Stimulated activated CD4-positive, alpha-beta T cell treated with anti-CD3 and anti-CD28 coated beads, Interleukin-4, amount 100 ng/mL, for 48 hours (primary cell): ENCODE data around the gene AHDC1.
A peak's percentile ranks its signal among the peaks of the same experiment; 100 is the strongest.
"Not testable (repeated sequence)": the region's sequence is repeated elsewhere in the genome, so short reads cannot be mapped to it uniquely, and the experiment has no call there.

ENCODE experiments used
- DNase-seq, 2 donors: peaks; one replicate each; pipeline ENCODE4 v3.0.0-alpha.2; 2020; ENCODE audit warnings: low read depth in 2 of 2

Gene AHDC1

DNA sequence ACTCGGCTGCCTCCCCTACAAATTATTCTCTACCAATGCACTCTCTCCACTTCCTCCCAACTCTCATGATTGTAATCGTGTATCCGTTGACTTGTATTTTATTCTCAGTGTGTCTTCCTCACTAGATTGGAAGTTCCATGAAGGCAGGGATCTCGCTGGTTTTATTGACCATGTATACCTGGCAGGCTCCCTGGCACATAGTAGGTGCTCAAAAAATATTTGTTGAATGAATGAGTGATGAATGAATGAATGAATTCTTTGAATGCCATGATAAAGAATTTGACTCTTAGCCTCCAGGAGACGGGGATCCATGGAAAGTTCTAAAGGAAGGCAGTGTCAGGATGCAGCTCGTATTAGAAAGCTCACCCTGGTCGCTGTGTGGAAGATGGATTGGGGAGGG is 85.1 kb downstream of the AHDC1 start:
- DNase-seq: no peak

DNA sequence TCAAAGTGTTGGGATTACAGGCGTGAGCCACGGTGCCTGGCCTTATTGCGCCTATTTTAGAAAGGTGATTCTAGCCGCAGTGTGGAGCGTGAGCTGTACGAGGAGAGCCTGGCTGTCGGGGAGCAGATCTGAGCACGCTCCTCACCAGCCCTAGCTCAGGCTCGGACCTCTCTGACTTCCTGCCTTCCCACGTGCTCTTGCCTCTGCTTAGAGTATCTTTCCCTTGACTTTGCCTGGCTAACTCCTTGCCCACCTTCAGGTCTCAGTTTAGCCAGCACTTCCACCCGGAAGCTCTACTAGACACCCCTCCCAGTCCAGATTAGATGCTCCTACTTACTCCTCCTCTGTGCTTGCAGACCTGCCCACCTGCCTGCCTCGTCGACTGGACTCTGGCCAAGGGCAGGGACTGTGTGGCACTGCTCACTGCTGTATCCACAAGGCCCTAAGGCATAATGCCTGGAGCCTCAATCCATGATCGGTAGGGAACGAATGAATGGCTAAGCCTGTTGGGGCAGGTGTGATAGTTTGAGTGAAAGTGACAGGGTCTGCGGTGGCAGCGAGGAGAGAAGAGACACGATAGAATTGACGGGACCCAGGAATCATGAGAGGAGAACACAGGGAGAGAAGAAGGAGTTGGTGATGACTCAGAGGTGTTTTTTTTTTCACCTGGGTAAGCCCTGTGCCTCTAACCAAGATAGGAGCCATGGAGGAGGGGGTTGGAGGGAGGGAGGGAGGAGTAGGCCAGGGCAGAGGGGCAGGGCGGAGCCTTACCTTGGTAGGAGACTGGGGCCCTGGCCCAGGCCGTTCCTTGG is 85.8 kb downstream of the AHDC1 start:
- DNase-seq: no peak

DNA sequence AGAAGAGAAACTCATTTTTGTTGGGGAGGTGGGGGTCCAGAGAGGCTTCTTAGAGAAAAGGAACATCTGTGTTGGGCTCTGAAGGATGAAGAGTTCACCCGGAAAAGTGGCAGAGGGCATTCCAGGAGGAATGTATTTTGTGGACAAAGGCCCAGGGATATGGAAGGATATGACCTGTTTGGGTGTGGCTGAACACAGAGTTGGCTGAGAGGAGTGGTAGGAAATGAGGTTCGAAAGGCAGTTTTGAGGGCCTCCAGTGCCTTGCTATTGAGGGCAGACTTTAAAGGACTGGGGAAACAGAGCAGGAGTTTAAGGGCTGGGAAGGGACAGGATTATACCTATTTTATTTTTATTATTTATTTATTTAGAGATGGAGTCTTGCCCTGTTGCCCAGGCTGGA is 86.6 kb downstream of the AHDC1 start:
- no peak for DNase-seq

DNA sequence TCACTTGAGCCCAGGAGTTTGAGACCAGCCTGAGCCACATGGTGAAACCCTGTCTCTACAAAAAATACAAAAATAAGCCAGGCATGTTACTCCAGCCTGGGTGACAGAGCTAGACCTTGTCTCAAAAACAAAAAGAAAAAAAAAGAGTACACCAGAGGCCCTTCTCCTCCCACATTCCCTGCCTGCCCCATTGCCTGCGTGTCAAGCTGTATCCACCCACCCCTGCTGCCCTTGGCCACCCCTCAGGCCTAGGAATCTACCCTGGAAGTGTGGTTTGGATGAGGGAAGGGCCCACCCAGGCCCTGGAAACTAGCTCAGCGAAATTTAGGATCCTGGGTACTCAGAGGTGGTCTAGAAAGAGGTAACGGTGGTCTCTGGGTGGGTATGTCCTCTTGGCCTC is 88.3 kb downstream of the AHDC1 start:
- no peak for DNase-seq

DNA sequence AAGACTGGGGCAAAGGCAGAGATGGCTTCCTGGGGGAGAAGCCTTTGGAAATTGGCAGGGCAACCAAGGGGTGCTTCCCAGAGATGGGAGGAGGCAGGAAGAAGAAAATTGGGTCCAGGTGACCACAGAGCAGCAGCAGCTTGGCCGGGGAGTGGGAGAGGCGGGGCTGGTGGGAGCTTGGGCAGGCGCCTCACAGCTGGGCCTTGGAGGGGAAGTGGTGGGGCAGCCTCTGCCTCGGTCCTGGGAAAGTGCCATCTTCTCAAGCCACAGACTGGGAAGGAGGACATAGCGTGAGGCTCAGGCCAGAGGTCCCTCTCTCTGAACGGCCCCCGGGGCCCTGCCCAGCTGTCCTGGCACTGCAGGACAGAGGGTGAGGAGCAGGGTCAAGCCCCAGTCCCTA is 90.0 kb downstream of the AHDC1 start:
- no peak for DNase-seq

DNA sequence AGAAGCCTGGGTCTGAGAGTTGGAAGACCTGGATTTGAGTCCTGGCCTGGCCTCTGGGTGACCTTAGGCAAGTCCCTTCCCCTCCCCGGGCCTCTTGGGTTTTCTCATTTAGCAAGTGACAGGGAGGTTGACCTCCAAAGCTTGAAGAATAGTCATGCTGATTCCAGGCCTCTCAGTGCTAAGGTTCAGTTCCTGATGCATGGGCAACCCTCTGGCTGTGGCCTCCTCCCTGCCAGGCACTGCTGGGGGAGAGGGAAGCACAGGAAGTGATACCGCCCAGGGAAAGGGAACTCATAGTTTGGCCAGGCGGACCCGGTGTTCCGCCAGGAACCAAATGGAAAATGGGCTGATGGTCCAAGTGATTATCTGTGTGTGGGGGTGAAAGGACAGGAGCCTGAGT is 90.4 kb downstream of the AHDC1 start:
- DNase-seq: no peak

DNA sequence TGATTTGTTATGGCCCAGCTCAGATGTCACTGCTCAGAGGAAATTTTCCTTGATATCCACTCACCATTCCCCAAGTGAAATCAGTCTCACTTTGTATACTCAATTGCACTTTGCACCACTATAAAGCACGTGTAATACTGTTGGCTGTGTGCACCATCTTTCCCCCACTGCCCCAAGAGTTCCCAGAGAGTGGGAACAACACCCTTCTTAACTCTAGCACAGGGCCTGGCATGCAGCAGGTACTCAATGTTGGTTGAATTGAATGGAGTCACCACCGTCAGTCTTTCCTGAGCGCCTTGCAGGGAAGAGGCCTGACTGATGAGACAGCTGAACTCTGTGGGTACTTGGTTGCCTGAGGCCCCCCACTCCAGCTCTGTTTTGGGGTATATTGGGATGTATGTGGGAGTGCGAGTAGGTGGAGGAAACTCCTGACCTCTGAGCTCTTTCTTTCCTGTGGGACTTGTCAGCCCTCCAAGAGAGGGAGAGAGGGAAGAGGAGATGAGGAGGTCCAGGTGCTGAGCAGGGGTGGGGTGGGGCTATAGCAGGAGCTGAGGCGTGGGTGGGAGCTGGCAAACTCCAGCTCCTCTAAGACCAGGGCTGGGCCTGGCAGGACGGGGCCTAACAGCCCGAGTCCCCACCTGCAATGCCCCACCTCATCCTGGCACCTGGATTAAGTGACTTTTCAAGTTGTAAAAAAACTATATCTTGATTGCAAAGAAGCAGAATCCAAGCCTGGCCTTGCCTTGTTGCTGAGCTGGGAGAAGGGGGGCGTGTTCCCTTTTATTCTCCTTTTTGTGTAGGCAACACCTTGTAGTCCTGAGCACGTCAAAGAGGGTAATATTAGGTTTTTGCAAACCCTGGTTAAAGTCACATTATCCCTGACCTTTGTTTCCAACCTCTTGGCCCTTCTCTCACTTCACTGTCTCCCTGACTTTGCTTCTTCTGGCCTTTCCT is 94.5 kb downstream of the AHDC1 start:
- no peak for DNase-seq

DNA sequence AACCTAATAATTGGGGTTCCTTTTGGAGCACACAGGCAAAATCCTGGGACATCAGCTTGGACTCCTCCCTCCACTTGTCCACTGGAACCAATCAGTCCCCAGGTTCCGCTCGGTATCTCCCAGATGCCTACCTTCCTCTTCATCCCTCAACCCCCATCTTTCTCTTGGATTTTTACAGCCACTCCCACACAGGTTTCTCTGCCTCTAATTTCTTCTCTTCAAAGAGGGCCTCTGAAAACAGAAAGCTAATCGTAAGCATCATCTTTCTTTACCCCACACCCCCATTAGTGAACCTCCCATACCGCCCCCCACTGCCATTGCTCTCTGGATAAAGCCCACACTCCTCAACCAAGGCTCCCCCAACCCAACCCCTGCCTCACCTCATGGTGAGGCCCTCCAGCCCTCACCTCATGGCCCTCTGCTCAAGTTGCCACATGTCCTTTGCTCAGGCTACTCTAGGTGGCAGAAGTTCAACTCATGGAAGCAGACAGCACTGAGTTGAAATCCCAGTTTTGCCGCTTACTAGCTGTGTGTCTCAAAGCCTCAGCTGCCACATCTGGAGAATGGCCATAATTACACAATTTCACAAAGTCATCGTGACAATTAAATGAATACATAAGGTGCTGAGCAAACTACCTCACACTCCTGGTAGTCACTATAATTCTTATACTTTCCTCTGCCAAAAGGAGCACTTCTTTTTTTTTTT is 95.8 kb downstream of the AHDC1 start:
- DNase-seq: no peak

DNA sequence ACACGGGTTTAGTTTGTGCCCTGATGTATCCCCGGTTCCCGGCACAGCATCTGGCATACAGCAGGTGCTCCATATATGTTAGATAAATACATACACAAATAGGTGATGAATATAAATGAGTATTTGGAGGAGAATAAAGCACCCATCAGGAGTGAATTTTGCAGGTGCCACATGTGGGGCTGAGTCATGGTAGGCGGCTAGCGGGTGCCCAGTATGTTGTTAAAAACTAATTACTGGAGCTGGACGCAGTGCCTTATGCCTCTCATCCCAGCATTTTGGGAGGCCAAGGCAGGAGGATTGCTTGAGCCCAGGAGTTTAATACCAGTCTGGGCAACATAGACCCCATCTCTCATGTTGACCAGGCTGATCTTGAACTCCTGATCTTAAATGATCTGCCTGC is 97.2 kb downstream of the AHDC1 start:
- DNase-seq: no peak

DNA sequence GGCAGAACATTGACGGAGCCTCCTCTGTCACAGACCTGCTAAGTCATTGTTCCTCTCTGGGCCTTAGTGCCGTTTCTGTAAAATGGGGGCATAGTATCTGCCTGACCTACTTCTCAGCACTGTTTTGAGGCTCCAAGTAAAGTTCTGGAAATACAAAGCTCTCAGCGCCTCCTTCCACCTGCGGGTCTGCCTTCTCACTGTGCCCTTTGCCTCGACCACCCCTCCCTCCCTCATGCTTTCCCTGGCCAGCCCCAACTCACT is 98.6 kb downstream of the AHDC1 start:
- no peak for DNase-seq

DNA sequence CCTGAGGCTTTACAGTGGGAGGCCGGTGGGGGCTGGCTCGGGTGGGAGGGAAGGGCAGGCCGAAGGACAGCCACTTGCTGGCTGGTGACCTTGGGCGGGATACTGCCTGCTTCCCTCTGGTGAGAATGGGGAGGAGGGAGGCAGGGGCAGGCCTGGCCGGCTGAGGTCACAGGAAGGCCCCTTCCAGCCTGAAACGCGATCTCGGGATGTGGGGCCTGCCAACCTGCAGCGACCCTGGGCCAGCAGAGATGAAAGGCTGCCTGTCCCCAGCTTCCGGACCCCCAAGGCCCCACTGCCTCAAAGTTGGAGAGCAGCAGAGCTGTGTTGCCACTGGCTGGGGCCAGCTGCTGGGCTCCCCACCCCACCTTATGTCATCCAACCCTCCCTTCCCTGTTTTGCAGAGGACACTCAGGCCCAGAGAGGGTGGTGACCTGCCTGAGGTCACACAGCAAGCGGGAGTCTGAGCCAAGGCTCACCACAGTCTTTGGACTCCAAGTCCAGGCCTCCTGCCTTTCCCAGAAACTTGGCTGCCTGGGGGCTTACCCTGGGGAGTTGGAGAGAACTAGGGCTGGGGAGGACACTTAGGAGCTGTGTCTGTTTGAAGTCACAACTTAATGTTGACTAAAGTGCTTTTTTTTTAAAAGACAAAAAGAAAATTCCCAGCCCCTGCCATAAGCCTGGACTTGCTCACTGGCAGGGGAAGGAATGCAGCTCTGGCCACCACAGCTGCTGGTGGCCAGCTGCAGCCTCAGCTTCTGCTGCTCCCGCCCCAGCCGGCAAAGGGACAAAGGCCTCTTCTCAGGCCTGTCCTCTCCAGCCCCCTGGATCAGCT is 99.1 kb downstream of the AHDC1 start:
- DNase-seq: no peak

DNA sequence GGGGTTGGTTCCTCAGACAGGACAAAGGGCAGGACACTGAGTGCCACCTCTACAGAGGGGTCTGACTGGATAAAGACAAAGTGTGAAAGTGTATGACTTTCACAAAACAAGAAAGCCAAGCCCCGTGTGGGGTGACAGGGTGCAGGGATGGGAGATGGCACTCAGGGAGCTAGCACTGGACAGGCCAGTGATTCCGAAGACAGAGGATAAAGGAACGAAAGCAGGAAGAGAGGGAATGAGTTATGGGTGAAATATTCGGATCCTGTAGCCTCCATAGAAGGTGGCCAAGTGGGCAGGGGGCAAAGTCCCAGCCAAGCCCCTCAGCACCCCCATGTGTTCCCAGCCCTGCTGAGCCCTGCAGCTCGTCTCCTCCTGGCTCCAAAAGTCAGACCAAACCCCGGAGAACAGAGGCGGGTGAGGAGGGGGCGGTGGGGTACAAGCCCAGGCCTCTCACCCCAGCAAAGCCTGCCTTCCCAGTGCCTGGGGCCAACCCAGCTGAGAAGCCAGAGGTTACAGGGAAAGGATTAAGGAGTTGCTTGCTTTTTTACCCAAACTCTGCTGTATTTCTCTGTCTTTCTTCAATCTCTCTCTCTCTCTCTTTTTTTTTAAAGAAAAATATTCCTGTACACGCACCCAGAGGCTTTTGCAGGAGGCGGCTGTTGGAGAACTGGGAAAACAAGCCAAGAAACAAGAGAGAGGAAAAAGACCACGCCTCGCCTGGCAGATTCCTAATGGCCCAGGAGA is 99.9 kb downstream of the AHDC1 start:
- no peak for DNase-seq

DNA sequence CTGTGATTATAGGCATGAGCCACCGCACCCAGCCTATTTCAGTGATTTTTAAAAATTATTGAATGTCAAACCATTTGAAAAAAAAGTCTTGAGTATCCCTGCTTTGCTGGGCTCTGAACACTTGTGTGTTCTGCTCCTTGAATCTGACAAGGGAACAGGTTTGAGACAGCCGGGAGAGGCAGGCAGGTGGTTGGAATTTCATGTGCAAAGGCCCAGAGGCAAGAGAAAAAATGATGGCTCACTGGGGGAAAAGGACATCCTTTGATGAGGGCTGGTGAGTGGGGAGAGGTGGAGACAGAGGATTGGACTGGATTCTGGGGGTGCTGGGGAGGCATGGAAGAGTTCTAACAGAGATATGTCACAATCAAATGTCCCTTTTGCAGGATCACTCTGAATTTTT is 100.9 kb downstream of the AHDC1 start:
- DNase-seq: no peak

DNA sequence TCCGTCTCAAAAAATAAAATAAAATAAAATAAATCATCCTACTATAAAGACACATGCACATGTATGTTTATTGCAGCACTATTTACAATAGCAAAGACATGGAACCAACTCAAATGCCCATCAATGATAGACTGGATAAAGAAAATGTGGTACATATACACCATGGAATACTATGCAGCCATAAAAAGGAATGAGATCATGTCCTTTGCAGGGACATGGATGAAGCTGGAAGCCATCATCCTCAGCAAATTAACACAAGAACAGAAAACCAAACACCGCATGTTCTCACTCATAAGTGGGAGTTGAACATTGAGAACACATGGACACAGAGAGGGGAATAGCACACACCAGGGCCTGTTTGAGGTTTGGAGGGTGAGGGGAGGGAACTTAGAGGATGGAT is 102.8 kb downstream of the AHDC1 start:
- DNase-seq: not testable (repeated sequence)

DNA sequence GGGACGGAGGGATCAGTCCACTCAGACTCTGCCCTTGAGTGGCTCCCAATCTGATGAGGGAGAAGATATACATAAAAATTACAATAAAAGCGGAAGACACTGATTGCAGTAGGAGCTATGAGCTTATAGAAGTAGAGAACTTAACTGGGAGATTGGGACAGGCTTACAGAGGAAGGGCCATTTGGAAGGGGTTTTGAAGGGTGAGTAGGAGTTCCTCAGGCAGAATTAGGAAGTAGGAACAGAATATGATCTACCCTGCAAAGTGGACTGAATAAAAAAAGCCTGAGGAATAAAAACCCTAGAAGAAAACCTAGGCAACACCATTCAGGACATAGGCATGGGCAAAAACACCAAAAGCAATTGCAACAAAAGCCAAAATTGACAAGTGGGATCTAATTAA is 104.8 kb downstream of the AHDC1 start:
- no peak for DNase-seq

DNA sequence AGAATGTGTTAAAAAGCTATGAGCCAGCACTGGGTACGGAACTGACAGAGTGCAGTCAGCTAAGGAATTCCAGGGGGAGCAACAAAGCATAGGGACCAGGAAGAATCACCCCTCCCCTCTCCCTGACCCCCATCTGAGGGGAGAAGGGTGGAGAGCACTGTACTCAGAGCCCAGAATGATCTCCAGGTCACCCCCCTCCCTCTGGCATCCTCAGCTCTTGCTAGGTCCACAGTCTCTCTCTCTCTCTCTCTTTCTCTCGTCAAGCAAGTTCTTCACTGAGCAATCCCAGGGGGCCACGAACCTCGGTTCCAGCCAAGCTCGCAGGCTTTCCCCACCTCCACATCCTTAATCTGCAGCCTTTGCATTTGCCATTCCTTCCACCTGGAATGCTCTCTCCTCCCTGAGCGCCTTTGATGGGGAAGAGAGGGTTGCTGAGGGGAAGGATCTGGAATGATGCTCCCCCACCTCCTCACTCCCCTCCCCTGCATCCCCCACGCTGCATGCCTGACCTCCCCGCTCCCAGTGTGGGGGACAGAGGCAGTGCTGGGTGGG is 107.3 kb downstream of the AHDC1 start:
- no peak for DNase-seq

DNA sequence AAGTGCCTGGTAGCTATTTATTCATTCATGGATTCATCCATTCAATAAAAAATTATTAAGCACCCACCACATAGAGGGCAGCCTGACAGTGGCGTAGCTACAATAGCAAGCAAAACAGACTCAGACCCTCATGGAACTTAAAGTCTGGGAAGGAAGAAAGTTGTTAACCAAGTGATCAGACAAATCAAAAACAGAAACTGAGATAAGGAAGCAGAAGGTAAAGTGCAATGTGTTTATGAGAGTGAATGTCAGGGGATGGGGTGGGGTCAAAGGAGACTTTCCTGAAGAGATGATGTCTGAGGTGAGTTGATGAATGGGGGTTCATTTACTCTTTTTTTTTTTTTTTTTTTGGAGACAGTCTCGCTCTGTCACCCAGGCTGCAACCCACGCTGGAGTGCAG is 111.1 kb downstream of the AHDC1 start:
- DNase-seq: no peak

DNA sequence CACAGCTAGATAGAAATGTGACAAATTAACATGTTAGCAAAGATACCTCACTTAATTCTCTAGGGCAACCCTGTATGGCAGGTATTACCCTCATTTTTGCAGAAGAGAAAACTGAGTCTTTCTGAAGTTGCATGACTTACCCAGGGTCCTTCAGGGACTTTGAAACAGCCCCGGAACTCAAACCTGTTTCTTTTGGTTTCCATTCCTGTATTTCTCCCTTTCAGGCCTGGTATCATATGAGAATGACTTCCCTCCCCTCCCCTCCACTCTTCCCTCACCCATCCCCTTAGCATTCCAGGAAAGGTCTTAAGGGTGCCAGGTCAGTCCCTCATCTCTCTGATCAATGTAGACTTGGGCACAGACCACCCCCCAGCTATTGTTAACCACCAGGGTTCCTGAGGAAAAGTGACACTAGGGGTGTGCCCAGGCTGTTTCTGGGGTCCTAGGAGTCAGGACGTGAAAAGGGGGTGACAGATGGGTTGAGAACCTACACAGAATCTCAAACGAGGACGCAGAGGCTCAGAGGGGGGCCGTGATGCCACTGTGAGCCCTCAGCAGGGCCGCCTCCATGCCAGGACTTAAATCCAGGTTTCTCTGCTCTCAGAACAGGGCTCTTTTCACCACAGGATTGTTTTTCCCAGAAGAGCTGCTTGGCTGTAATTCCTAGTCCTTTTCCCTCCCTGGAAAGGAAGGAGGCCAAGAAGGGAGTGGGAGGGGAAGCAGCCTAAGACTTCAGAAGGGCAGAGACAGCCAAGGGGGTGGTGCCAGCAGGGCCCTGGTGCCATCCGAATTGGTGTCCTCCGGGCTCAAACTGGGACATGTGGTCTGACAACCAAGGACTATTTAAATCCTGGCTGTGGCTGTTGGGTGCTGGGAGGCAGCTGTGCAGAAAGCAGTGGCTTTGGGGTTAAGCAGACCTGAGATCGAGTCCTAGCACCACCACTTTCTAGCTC is 111.9 kb downstream of the AHDC1 start:
- no peak for DNase-seq

DNA sequence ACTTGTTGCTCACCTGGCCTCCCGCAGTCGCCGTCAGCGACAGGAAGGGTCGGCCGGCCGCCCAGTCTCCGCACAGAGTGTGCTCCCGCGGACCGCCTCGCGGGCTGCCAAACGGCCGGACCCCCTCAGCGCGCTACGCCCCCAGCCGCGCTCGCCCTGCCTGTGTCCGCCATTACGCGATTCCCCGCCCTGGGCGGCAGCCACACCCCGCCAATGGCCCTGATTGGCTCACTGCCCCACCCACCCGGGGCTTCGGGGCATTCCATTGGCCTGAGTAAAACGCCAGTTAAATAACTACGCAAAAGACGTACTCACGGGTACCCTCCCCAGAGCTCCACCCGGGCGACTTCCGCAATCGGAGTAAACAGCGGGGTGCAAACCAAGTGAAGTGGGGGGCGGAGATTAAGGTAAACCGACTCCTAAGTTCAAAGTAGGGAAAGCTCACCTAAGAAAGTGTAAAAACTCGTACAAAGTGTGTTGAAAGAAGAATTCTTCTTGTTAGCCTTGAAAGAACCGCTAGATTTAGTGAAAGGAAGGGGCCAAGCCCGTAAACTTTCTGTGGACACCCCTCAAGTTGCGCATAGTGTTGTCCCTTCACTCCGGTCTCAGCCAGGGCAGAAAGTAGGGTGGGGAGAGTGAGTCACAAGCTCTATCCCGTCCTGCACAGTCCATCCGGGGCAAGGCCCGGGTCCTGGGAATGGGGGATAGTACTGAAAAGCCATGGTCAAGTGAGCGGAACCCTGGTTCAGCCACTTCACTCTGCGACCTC is 113.8 kb downstream of the AHDC1 start, which contains the start of gene WASF2:
Gene WASF2 (minus strand): TSS at position 195 of the 769 bp plus-strand sequence. CDS start 61,277 bp downstream, outside the sequence.
- DNase-seq: peak; percentile 95
